ENCODE data around the gene KRTAP4-12.
"Not testable (repeated sequence)": the region's sequence is repeated elsewhere in the genome, so short reads cannot be mapped to it uniquely, and the experiment has no call there.

Gene KRTAP4-12

GRCh38 chr17:41125064-41125463 is 1.1 kb upstream of the KRTAP4-12 start:
- FAIRE-seq = no peak

GRCh38 chr17:41123292-41123990 is 541 bp downstream of the KRTAP4-12 start:
- FAIRE-seq = not testable (repeated sequence)

- FAIRE-seq = no peak
Measured at GRCh38 chr17:41121742-41122141, 2.2 kb downstream of the KRTAP4-12 start.

- not testable (repeated sequence) for FAIRE-seq
Measured at GRCh38 chr17:41119696-41120690, 4.0 kb downstream of the KRTAP4-12 start.

GRCh38 chr17:41118721-41119120 is 5.3 kb downstream of the KRTAP4-12 start:
- FAIRE-seq = no peak

GRCh38 chr17:41117846-41118386 is 6.1 kb downstream of the KRTAP4-12 start, which contains the start of gene KRTAP4-11:
Gene KRTAP4-11 (minus strand): TSS chr17:41118373. CDS start chr17:41118315, 58 bp downstream.
- FAIRE-seq = not testable (repeated sequence)

- FAIRE-seq = no peak
Measured at GRCh38 chr17:41116297-41116696, 7.7 kb downstream of the KRTAP4-12 start.

- peak; percentile 77 for FAIRE-seq
Measured at GRCh38 chr17:41111151-41111885, 12.7 kb downstream of the KRTAP4-12 start.

- FAIRE-seq = not testable (repeated sequence)
Measured at GRCh38 chr17:41108728-41109386, 15.1 kb downstream of the KRTAP4-12 start.

- FAIRE-seq = no peak
Measured at GRCh38 chr17:41107941-41108450, 16.0 kb downstream of the KRTAP4-12 start.

- FAIRE-seq = not testable (repeated sequence)
Measured at GRCh38 chr17:41105347-41105746, 18.6 kb downstream of the KRTAP4-12 start, which contains the start of gene KRTAP4-9. Gene KRTAP4-9 (plus strand): TSS chr17:41105389. CDS start chr17:41105389, 0 bp downstream.

GRCh38 chr17:41104386-41105038 is 19.5 kb downstream of the KRTAP4-12 start:
- FAIRE-seq = not testable (repeated sequence)

- no peak for FAIRE-seq
Measured at GRCh38 chr17:41103896-41104295, 20.1 kb downstream of the KRTAP4-12 start.

GRCh38 chr17:41101586-41102259 is 22.3 kb downstream of the KRTAP4-12 start, which contains the start of gene KRTAP4-16:
Gene KRTAP4-16 (minus strand): TSS chr17:41102209. CDS start chr17:41102209, 0 bp downstream.
- FAIRE-seq = no peak

- not testable (repeated sequence) for FAIRE-seq
Measured at GRCh38 chr17:41099682-41100480, 24.1 kb downstream of the KRTAP4-12 start.

- FAIRE-seq = no peak
Measured at GRCh38 chr17:41098481-41098880, 25.5 kb downstream of the KRTAP4-12 start.

- FAIRE-seq = no peak
Measured at GRCh38 chr17:41098042-41098441, 25.9 kb downstream of the KRTAP4-12 start, which contains the start of gene KRTAP4-8. Gene KRTAP4-8 (minus strand): TSS chr17:41098142. CDS start chr17:41098084, 58 bp downstream.

- no peak for FAIRE-seq
Measured at GRCh38 chr17:41096055-41096454, 27.9 kb downstream of the KRTAP4-12 start.

GRCh38 chr17:41088760-41089352 is 35.1 kb downstream of the KRTAP4-12 start:
- not testable (repeated sequence) for FAIRE-seq
